Lower leg skin (tissue), 3 donors: ENCODE measurements around the gene B4GALT6.

Source experiments
- CTCF ChIP-seq, 3 donors: fragments of 450-650 bp; IDR thresholded peaks; one replicate each; pipeline ENCODE4 v1.5.1; 2016; ENCODE audit warnings: antibody characterized with exemption in 3 of 3, mild to moderate bottlenecking in 3 of 3, moderate library complexity in 2 of 3
- POLR2A ChIP-seq, 2 donors: fragments of 450-650 bp; IDR thresholded peaks; one replicate each; pipeline ENCODE4 v1.6.1; 2016 to 2017; ENCODE audit warnings: antibody characterized with exemption in 2 of 2, mild to moderate bottlenecking in 1 of 2, moderate library complexity in 1 of 2

GRCh38 chr18:31626409-31626808 lies 58.0 kb downstream of the B4GALT6 start:
- TF ChIP-seq CTCF (IDR thresholded peaks at IDR 0.05) (no peak), POLR2A (IDR thresholded peaks at IDR 0.05) (no peak)
